AG09319 (cell line): Measurements from ENCODE around the gene RUNX3.

Experiments
- DNase-seq: peaks from one replicate; pipeline ENCODE4 v3.0.0-alpha.2; 2010; ENCODE audit warnings: low read depth; ENCODE audit errors: extremely low read depth
- CTCF ChIP-seq: IDR thresholded peaks from 2 replicates; pipeline ENCODE4 v1.5.1; 2011; ENCODE audit warnings: low read depth, mild to moderate bottlenecking, inconsistent platforms, low read length, moderate library complexity

Gene RUNX3

GRCh38 chr1:24936684-24937083, 6.6 kb upstream of the RUNX3 start:
- no peak for TF ChIP-seq CTCF
- DNase-seq: no peak

- DNase-seq: no peak
- TF ChIP-seq CTCF: no peak
Observed at GRCh38 chr1:24935615-24936484, 5.8 kb upstream of the RUNX3 start.

- TF ChIP-seq CTCF: no peak
- no peak for DNase-seq
Observed at GRCh38 chr1:24935196-24935526, 5.1 kb upstream of the RUNX3 start.

- no peak for DNase-seq
- TF ChIP-seq CTCF: no peak
Observed at GRCh38 chr1:24934310-24935195, 4.5 kb upstream of the RUNX3 start.

- TF ChIP-seq CTCF: no peak
- DNase-seq: no peak
Observed at GRCh38 chr1:24933468-24933867, 3.4 kb upstream of the RUNX3 start.

DNA sequence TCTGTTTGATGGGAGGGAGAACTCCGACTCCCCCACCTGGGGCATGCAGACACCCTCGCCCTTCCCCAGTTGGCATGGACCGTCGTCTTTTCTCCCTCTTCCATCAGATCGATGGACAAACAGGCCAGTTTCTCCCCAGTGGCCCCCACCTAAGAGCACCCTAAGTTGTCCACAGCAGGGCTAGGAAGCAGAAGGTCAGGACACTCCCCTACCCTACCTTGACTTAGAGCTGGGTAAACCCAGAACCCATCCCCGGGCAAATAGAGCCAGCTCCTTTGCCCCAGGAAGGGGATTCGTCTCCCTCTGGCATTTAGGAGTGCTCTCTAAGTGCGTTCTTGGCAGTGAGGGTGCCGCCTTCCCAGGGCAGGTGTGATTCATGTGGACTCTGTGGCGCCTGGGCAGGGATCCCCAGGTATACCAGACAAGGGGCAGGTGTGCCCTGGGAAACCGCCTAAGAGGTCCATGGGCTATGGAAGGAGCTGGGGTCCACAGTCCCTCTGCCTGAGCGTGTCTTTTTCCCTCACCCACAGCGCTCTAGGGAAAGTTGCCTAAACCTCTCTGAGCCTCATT, 2.7 kb upstream of the RUNX3 start:
- no peak for TF ChIP-seq CTCF
- no peak for DNase-seq

DNA sequence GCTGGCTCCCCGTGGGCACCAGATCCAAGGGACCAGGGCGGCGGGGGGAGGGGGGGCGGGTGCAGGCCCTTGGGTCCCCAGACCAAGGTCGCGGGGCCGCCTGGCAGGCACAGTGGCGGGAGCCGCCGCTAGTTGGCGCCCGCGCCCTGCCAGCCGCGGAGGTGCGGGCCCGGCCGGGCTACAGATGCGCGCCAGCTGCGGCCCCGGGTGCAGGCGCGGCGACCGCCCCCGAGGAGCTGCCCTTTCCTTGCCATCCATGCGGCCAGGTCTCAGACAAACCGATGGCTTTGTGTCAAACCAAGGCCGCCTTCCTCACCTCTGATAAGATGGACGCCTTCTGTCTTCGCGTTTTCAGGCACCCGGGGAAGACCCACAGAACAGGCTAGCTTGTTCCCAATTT, 2.2 kb upstream of the RUNX3 start:
- peak; percentile 29 for TF ChIP-seq CTCF
- DNase-seq: no peak
